Measurements from ENCODE around the gene DNLZ.

DNLZ gene

DNA sequence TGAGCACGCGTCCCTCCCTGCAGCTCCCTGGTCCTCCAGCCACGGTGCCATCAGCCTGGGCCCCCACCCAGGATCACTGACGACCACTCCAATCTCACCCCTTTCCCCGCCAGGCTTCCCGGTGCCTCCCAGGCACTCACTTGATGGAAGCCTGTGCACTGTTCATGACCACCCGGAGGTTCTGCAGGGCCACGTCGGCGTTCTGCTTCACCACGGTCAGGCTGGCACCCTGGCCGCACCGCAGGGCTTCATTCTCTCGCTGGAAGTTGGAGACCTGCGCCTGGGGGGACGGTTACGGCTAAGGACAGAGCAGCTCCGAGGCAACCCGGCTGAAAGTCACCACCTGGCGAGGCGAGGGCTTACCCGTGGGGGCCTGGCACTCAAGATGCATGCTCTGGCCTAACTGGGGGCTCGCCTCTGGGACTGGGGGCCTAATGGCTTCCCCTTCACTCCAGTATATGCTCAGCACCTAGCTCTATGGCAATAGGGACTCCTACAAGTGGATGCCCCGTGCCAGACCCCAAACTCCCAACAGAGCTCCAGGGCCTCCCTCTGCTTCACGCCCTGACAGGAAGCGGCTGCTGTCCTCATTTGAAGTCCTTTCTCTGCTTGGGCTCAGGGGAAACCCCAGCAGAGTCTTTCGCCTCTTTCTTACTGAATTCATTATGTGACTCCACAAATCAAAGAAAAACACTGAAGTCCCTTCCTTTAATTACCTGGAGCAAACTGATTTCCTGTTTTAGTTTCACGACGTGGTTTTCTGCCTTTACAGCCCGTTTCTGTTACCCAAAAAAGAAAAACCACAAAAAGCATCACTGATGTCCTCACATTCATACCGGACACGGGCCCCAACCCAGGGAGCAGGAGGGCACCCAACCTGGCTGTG, 40.6 kb upstream of the DNLZ start:
- TF ChIP-seq POLR2AphosphoS5 (IDR thresholded peaks at IDR 0.05; ENCODE audit: low read depth, low read length) (no peak), SIN3A (IDR thresholded peaks at IDR 0.05; ENCODE audit: borderline replicate concordance, insufficient read depth, low read length) (no peak), TAF1 (IDR thresholded peaks at IDR 0.05; ENCODE audit: borderline replicate concordance, insufficient read depth, low read length) (no peak), FOXP2 (optimal IDR thresholded peaks at IDR 0.05; ENCODE audit: borderline replicate concordance, extremely low read depth, extremely low read length, insufficient read depth) (no peak)
- TF ChIP-seq, protein P1, sequence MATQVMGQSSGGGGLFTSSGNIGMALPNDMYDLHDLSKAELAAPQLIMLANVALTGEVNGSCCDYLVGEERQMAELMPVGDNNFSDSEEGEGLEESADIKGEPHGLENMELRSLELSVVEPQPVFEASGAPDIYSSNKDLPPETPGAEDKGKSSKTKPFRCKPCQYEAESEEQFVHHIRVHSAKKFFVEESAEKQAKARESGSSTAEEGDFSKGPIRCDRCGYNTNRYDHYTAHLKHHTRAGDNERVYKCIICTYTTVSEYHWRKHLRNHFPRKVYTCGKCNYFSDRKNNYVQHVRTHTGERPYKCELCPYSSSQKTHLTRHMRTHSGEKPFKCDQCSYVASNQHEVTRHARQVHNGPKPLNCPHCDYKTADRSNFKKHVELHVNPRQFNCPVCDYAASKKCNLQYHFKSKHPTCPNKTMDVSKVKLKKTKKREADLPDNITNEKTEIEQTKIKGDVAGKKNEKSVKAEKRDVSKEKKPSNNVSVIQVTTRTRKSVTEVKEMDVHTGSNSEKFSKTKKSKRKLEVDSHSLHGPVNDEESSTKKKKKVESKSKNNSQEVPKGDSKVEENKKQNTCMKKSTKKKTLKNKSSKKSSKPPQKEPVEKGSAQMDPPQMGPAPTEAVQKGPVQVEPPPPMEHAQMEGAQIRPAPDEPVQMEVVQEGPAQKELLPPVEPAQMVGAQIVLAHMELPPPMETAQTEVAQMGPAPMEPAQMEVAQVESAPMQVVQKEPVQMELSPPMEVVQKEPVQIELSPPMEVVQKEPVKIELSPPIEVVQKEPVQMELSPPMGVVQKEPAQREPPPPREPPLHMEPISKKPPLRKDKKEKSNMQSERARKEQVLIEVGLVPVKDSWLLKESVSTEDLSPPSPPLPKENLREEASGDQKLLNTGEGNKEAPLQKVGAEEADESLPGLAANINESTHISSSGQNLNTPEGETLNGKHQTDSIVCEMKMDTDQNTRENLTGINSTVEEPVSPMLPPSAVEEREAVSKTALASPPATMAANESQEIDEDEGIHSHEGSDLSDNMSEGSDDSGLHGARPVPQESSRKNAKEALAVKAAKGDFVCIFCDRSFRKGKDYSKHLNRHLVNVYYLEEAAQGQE (IDR thresholded peaks at IDR 0.05; ENCODE audit: insufficient read depth in 1 of 2, low read depth in 2 of 2, low read length in 2 of 2) = no peak

DNA sequence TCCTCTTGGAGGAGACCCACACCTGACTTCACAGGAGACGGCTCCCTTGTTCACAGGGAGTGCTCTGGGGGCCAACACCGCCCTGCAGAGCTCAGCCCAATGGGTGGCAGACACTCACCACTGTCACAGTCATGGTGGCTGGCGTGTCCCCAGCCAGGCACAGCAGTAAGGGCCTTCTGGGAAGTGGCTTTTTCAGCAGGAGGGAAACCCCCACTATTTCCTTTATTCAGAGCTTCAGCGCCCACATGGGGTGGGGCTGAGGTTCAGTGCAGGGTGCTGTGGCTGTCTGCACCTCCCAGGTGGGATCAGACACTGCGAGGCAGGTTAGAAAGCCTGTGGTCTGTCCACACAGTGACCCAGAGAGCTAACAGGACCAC, 40.0 kb upstream of the DNLZ start:
- TF ChIP-seq TAF1 (IDR thresholded peaks at IDR 0.05; ENCODE audit: borderline replicate concordance, insufficient read depth, low read length) (no peak), SIN3A (IDR thresholded peaks at IDR 0.05; ENCODE audit: borderline replicate concordance, insufficient read depth, low read length) (no peak), FOXP2 (optimal IDR thresholded peaks at IDR 0.05; ENCODE audit: borderline replicate concordance, extremely low read depth, extremely low read length, insufficient read depth) (no peak), POLR2AphosphoS5 (IDR thresholded peaks at IDR 0.05; ENCODE audit: low read depth, low read length) (no peak)
- TF ChIP-seq, protein P1 (IDR thresholded peaks at IDR 0.05; ENCODE audit: insufficient read depth in 1 of 2, low read depth in 2 of 2, low read length in 2 of 2) = no peak

GRCh38 chr9:136402067-136402466, 38.5 kb upstream of the DNLZ start:
- no peak for TF ChIP-seq TAF1 (IDR thresholded peaks at IDR 0.05; ENCODE audit: borderline replicate concordance, insufficient read depth, low read length)
- TF ChIP-seq POLR2AphosphoS5 (IDR thresholded peaks at IDR 0.05; ENCODE audit: low read depth, low read length) = no peak
- TF ChIP-seq, protein P1 (IDR thresholded peaks at IDR 0.05; ENCODE audit: insufficient read depth in 1 of 2, low read depth in 2 of 2, low read length in 2 of 2) = no peak
- TF ChIP-seq FOXP2 (optimal IDR thresholded peaks at IDR 0.05; ENCODE audit: borderline replicate concordance, extremely low read depth, extremely low read length, insufficient read depth) = no peak
- no peak for TF ChIP-seq SIN3A (IDR thresholded peaks at IDR 0.05; ENCODE audit: borderline replicate concordance, insufficient read depth, low read length)

DNA sequence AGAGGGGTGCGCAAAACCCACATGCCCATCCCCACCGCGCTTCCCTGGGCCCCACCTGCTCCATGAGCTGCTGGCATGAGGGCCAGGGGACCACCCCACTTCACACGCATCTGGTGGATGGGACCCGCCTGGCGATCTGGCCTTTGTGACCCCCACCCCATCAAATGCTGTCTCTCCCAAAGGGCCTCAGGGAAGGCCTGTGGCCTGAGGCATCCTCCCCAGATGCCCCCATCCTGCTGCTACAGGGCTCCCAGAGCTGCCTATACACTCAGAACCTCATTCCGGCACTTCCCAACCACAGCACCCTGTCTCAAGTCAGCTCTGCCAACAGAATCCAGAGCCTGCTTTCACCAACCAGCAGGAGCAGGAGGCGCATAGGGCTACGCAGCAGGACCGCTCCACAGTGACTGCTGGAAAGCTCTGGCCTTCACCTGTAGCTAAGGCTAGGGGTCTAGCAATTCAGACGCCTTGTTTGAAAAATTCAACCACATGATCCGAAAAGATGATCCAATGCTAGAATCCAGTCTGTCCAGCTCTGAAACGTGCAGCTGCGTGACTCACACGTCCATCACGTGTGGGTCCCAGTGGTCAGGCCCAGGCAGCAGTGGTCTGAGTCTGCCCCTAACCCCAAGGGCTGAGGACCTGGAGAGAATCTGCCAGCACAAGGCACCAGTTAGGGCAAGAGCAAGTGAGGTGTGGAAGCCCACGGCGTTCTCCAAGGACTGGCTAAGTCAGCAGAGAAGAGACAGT, 37.8 kb upstream of the DNLZ start:
- TF ChIP-seq, protein P1 (IDR thresholded peaks at IDR 0.05; ENCODE audit: insufficient read depth in 1 of 2, low read depth in 2 of 2, low read length in 2 of 2) = no peak
- peak; percentile 9; the same call in 1 of the 2 replicates for TF ChIP-seq POLR2AphosphoS5 (IDR thresholded peaks at IDR 0.05; ENCODE audit: low read depth, low read length)

All from PFSK-1 (cell line).